ENCODE measurements around the gene PTPRK.
"Not testable (repeated sequence)": the region's sequence is repeated elsewhere in the genome, so short reads cannot be mapped to it uniquely, and the experiment has no call there.

The PTPRK gene

DNA sequence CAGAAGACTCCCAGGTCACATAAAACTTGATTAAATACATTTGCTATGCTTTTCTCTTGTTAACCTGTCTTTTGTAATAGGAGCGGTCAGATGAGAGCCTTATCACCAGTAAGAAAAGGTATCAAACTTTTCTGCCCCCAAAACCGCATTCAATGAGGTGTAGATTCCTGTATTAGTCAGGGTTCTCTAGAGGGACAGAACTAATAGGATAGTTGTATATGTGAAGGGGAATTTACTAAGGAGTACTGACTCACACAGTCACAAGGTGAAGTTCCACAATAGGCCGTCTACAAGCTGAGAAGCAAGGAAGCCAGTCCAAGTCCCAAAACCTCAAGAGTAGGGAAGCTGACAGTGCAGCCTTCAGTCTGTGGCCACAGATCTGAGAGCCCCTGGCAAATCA is 32.7 kb downstream of the PTPRK start:
- DNase-seq, result no peak

DNA sequence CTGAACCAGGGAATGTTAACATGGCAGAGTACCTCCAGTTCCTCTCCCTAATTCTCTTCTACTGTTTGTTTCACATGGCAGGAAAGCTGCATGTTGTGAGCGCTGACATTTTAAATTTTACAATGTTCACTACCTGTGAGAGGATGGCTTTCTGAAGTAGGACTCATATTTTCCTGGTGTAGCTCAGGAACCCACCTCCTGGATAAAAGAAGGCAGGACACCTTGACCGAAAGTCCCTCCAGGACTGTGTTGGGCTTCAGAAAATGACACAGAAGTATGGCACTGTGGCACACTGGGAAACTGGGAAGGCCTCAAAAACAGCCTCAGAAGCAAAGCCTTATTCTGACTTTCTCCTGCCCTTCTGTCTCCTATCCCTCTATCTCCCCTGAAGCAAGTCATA is 33.3 kb downstream of the PTPRK start:
- no peak for DNase-seq

GRCh38 chr6:128486580-128486979 is 33.8 kb downstream of the PTPRK start:
- not testable (repeated sequence) for DNase-seq

- DNase-seq, result no peak
These were observed 36.8 kb downstream of the PTPRK start for GRCh38 chr6:128483472-128484135.

GRCh38 chr6:128482642-128483041 is 37.8 kb downstream of the PTPRK start:
- DNase-seq, result no peak

- DNase-seq, result no peak
These were observed 40.4 kb downstream of the PTPRK start for GRCh38 chr6:128479991-128480390.

- no peak for DNase-seq
These were observed 41.2 kb downstream of the PTPRK start for GRCh38 chr6:128479048-128479666.

GRCh38 chr6:128478230-128479047 is 42.0 kb downstream of the PTPRK start:
- DNase-seq, result no peak

DNA sequence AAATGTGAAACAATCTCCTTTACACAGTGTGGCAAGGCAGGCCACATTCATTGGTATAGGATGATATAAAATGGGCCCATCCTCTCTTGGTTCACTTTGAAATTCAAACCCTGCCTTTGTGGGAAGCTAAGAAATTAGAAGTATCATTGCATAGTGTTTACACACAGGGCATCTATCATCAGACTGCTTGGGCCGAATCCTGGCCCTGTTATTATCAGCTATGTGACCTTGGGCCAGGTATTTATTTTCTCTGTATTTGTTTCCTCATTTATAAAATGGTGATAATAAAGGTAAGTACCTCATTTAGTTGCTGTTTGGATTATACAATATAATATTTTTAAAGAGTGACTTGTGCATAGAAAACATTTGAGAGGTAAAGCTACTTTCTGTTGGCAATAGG is 45.5 kb downstream of the PTPRK start:
- no peak for DNase-seq

DNA sequence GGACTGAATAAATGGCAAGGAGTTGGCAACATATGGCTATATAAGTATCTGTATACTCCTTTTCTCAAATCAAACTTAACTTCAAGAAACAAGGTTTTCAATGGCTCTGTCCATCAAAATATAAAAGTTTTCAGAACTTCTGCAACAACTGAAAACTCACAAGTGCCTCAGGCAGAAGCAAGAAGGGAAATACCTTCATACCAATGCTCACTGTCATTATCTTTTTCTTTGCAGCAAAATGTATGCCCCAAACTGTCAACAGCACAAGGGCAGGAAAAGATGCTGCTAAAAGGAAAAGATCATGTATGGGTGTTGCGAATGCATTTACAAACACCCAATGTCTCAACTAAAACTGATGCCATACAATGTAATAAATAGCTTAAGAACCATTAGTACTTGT is 45.9 kb downstream of the PTPRK start:
- DNase-seq, result no peak

DNA sequence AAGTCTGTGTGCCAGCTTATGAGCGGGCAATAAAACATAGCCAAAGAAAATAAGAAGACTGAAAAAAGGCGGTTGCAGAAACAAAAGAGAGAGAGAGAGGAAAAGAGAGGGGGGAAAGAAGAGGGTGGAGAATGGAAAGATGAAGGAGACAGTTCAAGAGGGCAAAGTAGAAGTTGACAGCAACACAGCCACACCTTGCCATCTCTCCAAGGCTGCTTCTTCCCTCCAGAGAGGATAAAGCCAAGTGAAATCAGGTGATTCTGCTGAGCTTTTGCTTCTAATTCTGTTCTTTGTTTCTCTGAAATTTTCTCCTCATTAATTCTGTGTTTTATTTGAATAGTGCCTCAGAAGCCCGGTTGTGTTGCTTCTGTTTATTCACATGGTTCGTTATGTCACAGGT is 48.5 kb downstream of the PTPRK start:
- DNase-seq, result no peak

GRCh38 chr6:128465368-128466343 is 54.7 kb downstream of the PTPRK start:
- DNase-seq, result no peak

- DNase-seq, result no peak
These were observed 55.6 kb downstream of the PTPRK start for GRCh38 chr6:128464790-128465189.

DNA sequence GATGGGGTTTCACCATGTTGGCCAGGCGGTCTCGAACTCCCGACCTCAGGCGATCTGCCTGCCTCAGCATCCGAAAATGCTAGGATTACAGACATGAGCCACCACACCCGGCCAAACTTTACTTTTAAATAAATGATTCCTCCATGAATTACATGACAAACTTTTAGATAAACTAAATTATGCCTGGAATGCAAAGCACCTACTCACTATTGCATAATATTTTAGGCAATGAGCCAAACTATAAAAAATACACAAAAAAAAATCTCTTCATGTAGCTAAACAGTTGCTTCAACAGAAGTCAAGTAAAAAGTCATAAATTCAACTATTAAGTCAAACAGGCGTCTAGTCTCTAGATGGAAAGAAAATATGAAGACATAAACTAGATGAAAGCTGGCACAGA is 56.5 kb downstream of the PTPRK start:
- DNase-seq, result no peak

DNA sequence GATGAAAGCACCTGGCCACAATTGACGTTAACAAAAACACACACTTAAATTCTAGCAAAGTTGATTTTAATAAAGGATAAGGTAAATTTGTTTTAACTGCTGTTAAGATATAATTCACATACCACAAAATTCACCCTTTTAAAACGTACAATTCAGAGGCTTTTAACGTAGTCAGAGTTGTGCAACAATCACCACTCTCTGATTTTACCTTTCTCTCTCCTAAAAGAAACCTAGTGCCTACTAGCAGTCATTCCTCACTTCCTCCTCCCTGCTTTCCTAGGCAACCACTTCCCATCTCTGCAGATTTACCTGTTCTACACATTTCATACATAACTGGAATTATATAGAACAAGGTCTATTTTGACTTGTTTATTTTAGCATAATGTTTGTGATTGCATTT is 58.9 kb downstream of the PTPRK start:
- no peak for DNase-seq

DNA sequence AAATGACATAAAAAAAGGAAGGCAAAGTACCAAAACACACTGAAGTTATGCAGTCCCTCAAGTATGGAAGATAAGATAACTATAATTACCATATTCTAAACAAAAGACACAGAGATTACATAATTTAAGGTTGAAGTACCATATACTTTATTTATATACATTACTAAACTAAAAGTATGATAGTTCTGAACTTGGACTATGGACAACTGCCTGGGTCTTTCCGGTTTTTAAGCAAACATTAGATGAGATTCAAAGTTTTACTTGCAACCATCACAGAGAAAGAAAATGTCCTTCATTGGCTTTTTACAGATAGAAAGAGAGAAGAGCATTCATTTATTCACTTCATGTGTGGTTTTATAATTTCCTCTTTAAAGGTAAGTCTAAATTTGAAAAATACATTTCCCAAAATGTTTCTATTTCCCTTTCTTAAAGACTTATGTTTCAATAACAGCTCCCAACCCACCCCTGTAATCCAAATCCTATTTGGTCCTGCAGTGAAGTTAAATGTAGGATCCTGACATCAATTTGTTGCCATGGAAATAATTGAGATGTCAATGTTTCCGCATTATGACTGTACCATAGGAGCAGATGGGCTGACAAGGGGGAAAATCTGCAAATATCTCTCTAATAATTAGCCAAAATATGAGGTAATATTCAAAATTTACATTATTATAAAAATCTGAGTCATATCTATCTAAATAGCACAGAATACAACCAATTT is 63.7 kb downstream of the PTPRK start:
- DNase-seq, result no peak

- DNase-seq, result no peak
These were observed 64.4 kb downstream of the PTPRK start for GRCh38 chr6:128455959-128456358.

GRCh38 chr6:128452713-128453112 is 67.7 kb downstream of the PTPRK start:
- DNase-seq, result no peak

- DNase-seq, result no peak
These were observed 73.9 kb downstream of the PTPRK start for GRCh38 chr6:128446497-128446896.

- DNase-seq, result no peak
These were observed 76.8 kb downstream of the PTPRK start for GRCh38 chr6:128443553-128443952.

DNA sequence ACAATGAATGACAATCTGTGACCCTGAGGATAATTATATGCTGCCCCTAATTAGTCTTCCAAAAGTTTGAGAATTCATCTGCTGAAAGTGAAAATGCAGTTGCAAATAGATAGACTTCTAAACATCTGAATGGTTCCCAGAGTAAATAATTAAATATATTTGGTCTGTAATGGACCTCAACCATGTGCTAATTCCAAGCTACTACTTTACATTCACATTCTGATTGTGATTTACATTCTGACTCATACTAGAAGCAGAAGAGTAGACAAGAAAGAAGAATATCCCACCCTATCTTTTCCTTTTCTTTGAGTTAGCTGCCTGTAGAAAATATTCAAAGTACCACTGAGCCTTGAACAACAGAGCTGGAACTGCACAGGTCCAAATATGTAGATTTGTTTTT is 80.8 kb downstream of the PTPRK start:
- DNase-seq, result no peak

DNA sequence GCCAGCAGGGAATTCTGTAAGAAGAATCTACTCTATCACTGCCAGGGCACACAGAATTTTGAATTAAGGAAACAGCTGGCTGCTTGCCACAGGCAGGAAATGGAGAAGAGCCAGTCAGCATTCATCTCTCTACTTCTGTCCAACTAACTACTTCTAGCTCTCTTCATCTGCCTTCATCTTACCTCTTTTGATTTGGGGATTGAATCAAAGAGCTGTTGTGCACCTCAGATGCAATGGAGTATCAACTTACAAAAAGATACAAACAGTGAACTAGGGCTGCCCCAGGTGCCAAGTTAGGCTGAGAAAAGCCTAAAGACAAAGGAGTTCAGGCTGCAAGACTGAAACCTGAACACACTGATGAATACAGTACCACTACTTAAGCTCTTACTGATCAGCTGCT is 82.0 kb downstream of the PTPRK start:
- DNase-seq, result no peak

Data from inflammatory macrophage treated with lipopolysaccharide for 4 hours (primary cell).